HG02938 (cell line): ENCODE data around the gene KRT31.
"Not testable (repeated sequence)": the region's sequence is repeated elsewhere in the genome, so short reads cannot be mapped to it uniquely, and the experiment has no call there.

Source experiments
- ATAC-seq: cut with Tn5 transposase; IDR thresholded peaks from one replicate; pipeline ENCODE4 v1.9.1; 2021; ENCODE audit warnings: mild to moderate bottlenecking, moderate library complexity; ENCODE audit not compliant: unreplicated experiment

The KRT31 gene

DNA sequence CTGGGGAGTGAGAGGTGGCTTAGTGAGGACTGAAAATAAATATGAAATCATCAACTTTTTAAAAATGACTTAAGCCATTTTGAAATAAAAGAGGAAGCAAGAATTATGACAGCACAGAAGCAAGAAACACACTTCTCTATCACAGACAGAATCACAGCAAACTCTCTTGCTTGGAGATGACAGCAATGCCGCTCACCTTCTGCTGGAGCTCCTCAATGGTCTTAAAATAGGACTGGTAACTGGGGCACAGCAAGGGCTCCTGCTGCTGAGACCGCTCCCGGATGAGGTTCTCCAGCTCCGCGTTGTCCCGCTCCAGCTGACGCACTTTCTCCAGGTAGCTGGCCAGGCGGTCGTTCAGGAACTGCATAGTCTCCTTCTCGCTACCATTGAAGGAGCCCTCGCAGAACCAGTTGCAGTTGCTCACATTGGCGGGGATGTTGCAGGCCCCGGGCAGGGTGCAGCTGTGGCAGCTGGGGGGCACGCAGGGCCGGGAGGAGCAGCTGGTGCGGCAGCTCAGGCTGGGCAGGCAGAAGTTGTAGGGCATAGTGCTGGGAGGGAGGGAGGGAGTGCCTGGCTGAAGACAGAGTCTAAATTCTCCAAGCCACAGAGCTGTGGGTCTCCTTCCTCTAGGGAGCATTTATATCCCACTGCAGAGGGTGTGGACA is at the start of gene KRT31:
KRT31 (minus strand) TSS at position 613 of the 665 bp plus-strand sequence; CDS start at position 544, 69 bp downstream.
- no peak for ATAC-seq

DNA sequence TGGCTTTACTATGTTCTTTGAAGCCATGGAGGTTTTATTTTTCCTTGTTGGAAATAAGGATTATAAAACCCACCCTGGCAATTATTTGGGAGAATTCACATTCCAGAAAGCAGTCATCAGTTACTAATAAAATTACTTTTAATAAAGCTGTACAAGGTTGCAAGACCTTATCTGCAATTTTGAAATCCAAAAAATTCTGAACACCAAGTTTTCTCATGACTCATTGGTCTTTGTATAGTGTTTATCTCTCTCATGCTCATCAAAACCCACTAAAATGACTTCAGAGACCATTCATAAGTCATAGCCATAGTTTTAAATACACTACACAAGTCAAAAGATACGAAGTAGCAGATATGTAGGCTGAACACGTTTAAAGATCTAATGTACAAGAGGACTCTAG is 49.4 kb upstream of the KRT31 start:
- ATAC-seq: no peak

DNA sequence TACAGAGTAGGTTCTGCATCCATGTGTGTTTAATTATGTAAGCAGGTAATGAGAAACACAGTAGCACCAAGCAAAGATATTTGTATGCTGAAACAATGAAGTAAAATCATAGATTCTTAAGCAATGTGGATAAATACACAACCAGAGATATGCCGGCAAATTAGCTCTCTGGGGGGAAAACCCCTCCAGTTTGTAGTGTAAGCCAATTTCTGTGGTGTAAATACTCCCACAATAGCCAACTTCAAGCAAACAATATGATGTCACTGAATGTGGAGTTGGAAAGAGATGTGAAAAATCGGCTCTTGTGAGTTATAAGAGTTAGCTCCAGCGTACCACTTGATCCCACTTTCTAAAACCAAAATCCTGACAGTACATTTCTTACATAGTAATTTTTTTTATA is 47.2 kb upstream of the KRT31 start:
- ATAC-seq: no peak

DNA sequence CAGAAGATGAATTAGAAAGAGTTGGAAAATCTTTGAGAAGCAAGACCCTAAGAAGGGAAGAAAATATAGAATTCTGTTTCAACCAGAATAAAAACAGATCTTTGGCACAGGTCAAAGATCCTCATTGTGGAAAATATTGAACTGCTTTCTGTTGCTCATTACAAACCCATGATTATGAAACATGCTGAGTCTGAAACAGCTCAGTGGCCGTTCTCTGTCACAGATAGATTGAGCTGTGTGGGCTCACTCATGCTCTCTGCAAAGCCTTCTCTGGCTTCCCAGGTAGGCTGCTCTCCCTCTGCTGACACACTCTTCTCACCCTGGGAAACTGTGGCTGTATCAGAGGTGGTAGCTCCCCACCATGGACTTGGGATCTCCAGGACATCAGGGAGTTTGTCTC is 46.8 kb upstream of the KRT31 start:
- no peak for ATAC-seq

DNA sequence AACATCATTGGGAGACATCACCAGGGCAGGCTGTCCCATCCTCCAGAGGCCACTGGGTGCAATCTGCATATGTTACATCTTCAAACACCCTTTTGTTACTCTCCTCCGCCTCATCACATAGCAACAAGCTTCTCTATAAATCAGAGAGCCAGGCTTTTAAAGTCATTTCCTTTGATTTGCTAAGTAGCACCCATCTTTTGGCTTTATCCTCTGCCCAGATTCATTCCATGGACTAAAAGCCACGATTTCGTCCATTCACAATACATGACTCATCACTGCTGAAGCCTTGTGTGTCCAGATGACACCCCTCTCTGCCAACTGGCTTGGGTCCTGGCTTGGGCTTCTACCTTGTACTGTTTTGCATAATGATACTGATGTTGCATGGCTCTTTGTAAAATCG is 45.3 kb upstream of the KRT31 start:
- no peak for ATAC-seq

DNA sequence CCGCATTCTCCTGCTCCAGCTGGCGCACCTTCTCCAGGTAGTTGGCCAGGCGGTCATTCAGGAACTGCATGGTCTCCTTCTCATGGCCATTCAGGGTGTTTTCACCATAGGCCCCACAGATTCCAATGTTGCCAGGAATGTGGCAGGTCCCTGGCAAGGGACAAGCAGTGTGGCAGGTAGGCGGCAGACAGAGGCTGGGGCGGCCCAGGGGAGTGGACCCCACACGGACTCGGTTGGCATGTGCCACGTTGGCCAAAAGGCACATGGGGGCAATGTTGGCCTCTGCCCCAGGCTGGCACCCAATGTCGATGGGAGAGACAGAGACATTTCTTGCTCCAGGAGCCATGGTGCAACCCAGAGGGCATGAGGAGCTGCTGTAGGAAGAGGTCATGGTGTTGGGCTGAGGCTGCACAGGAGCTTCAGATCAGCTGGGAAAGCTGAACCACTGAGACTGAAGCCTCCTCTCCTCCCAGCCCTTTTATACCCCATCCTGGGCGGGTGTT is 43.2 kb upstream of the KRT31 start, which contains the start of gene KRT38:
KRT38 (minus strand) TSS at position 453 of the 503 bp plus-strand sequence; CDS start at position 391, 62 bp downstream.
- ATAC-seq: no peak

DNA sequence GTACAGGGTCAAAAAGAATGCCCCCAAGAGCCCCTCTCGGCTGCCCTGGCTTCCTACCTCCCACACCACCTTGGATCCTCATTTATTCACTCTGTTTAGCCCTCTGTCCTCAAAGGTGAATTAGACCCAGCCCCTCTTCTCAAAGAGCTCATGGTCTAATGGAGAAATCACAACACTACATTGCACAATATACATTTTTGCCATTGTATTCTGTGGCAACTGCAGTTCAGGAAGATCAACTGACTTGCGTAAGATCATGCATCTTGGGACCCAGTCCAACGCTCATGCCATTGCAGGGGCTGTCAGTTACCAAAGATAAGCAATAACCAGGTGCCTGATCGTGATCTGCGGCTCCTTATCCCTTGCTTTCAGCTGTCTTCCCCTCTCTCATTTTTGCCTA is 42.0 kb upstream of the KRT31 start:
- ATAC-seq: no peak

DNA sequence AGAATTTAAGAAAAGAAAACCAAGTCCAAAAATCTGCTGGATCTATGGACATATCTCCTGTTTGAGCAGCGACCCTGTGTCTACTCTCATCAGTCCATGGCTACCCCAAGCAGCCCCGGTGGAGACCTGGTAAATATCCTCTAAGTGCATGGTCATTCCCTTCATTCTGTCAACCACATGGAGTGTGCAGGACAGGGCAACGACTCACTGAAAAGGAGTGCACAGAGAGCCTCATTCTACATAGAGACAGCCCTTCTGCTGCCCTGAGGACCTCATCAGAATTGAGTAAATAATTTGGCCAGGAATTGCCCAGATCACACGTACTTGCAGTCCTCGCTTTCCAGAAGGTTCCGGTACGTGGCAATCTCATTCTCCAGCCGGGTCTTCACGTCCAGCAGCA is 40.4 kb upstream of the KRT31 start:
- no peak for ATAC-seq

DNA sequence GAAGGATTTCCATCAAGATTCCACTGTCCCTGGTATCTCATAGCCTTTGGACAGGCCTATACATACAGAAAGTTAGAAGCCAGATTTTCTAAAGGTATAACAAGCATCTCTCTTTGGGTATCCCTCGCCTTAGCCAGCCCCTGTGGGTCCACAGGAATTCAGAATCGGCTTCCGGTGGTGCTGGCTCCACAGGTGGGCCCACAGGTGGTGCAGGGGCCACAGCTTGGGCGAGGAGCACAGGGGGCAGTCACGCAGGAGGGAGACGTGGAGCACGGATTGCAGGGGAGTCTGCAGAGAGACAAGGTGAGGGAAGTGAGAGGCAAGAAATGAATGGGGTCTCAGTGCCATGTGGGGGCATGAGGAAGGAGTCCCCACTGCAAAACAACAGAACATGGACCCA is 39.8 kb upstream of the KRT31 start:
- ATAC-seq: no peak

DNA sequence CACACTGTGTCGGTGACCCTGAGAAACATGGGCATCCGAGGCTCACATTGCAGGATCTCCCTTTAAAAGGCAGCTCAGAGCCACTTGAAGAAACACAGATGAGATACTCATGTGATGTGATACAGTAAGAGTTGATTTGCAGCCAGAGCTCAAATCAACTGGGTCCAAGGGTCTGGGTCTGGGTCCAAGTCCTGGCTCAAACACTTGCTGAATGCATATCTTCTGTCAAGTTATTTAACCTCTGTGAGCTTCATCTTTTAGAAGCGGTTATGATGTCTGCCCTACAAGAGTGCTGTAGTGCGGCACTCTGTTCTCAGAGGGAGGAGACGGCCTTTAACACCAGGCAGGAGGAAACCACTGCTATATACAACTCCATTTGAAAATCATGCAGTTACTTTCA is 37.0 kb upstream of the KRT31 start:
- ATAC-seq: no peak

DNA sequence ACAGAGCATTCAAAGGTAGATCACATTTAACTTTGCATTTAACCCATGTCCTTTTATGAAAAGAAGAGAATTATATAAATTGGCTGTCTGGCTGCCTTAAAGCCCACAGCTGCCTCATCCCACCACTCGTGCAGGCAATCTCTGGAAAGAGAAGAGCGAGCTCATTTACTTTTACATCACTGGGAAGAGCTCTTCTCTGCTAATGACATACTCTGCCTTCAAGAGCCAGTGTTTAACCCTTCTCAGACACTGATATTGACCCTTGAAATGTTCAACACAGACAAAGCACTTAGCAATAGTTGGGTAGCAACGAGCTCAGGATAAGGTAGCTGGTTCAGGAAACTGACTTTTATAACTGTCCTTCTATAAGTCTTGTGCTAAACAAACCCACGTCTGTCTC is 36.6 kb upstream of the KRT31 start:
- ATAC-seq: no peak

DNA sequence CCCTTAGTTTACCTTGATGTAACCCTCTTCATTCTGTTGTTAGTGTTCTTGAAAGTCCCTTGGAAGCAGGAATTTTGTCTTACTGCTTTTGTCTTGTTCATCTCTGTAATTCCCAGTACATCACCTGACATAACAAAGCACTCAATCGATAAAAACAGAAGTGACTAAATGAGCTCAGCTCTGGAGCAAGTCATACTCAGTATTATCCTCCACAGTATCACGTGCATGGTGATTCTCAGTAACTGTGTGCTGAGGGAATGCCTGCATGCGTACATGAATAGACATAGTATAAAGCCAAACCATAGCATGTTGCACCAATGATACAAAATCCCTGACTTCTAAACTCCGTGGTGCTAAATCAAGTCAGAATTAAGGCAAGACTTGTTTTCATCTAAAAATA is 36.2 kb upstream of the KRT31 start:
- no peak for ATAC-seq

DNA sequence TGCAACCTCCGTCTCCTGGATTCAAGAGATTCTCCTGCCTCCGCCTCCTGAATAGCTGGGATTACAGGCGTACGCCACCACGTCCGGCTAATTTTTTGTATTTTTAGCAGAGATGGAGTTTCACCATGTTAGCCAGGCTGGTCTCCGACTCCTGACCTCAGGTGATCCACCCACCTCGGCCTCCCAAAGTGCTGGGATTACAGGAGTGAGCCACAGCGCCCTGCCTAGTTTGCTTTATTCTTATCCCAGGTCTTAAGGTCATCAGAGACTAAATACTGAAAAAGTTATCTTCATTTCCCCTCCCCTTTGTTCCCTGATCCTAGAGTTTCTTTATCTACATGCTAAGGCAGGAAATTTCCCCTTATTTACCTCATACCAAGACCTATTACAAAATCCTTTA is 33.0 kb upstream of the KRT31 start:
- not testable (repeated sequence) for ATAC-seq

DNA sequence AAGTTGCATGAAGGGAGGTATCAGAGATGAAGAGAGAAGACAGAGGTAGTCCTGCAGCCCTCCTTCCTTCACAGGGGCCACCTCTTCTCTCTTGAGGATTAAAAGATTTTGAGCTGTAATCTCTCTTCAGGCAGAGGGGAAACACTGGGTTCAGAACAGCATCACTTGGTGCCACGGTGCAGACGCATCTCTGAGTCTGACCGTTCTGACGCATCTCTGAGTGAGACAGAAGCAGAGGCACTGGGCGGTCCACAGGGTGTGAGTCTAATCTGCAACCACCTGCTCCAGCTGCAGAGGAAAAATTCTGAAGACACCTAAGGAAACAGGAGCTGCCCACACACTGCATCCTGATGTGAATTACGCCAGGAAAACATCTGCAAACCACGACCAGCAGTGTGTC is 32.3 kb upstream of the KRT31 start:
- no peak for ATAC-seq

DNA sequence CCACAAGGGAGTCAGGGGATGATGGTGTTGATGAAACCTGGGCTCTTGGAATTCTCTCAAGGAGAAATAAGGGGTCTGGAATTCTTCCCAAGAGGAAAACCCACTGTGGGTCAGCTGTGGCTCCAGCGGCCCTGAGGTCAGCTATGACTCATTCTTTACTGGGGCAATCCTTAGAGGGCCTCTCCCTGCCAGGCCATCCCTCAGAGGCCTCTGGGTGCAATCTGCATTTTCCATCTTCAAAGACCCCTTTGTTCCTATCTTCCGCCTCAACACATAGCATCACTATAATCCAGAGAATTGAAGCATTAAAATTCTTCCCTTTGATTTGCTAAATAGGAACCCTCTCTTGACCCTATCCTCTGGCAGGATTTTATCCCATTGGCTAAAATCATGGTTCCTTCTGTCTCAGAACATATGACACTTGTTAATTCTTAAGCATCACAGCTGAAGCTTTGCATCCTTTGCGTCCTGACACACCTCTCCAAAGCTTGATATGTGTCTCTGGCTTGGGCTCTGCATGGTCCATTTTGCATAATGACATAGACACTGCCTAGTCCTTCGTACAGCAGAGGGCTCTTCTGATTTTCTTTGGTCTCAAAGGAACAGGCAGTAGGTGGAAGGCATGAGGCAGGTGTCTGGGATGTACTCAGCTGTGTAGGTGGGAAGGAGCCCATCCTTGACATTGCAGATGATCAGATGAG is 31.3 kb upstream of the KRT31 start:
- no peak for ATAC-seq

DNA sequence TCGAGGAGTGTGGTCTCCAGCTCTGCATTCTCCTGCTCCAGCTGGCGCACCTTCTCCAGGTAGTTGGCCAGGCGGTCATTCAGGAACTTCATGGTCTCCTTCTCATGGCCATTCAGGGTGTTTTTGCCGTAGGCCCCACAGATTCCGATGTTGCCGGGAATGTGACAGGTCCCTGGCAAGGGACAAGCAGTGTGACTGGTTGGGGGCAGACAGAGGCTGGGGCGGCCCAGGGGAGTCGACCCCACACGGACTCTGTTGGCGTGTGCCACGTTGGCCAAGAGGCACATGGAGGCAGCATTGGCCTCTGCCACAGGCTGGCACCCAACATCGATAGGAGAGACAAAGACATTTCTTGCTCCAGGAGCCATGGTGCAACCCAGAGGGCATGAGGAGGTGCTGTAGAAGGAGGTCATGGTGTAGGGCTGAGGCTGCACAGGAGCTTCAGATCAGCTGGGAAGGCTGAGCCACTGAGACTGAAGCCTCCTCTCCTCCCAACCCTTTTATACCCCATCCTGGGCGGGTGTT is 26.8 kb upstream of the KRT31 start, which contains the start of gene KRT37:
KRT37 (minus strand) TSS at position 475 of the 525 bp plus-strand sequence; CDS start at position 413, 62 bp downstream.
- ATAC-seq: no peak

DNA sequence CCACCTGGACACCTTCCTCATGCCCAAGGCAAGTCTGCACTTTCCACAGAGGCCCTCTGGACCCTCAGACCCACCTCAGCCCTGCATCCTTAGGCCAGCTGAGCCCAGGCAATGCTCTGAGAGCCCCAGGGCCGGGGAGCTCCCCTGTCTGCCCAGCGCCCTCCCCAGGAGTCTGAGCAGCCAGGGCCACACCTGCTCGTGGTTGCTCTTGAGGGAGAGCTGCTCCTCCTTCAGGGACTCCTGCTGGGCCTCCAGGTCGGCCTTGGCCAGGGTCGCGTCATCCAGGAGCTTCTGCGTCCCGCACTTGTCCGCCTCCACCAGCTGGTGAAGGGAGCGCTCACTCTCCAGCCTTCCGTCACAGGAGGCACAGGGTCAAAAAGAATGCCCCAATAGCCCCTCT is 25.2 kb upstream of the KRT31 start:
- not testable (repeated sequence) for ATAC-seq

DNA sequence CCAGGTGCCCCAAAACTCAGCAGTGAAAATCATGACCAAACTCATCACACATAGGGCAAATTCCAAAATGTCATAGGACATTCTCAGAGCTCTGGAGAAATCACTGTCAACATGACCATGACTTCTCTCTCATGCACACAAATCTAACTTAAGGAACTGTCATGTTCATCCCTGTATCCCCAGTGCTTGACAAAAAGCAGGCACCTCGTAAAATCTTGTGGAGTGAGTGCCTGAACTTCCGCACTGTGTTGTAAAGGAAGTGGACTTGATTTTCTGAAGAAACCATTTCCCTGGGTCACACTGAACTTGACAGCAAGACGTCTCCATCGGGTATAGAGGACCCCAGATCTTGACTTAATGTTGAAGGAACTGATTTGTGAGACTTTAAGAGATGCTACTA is 24.2 kb upstream of the KRT31 start:
- ATAC-seq: no peak

DNA sequence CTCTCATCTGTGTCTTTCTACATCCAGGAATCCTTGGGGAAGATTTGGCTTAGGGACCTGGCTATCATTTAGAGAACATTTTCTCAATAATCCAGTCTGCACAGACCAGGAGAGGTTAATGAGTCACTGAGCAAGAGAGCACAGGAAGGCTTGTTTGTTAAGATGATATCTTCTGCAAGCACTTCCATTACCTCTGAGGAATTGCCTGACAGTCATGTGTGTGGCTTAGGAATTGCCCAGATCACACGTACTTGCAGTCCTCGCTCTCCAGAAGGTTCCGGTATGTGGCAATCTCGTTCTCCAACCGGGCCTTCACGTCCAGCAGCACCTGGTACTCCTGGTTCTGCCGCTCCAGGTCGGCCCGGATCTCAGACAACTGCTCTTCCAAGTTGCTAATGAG is 23.7 kb upstream of the KRT31 start:
- no peak for ATAC-seq

DNA sequence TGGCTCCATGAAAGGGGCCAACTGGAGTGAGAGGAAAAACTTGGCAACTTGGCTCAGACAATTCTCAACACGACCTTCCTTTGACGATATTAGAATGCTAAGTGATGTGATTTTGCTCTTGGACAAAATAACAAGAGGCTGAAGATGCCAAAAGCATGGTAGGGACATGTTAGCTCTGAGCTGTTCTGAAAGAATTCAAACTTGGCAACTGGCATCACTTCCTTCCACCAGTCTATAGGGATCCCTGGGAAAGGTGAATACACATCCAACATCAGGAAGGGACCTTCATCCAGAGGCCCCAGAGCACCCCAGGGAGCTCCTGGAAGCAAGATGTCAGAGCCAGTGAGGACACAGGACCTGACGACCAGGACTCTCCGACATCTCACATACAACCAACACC is 22.7 kb upstream of the KRT31 start:
- no peak for ATAC-seq

DNA sequence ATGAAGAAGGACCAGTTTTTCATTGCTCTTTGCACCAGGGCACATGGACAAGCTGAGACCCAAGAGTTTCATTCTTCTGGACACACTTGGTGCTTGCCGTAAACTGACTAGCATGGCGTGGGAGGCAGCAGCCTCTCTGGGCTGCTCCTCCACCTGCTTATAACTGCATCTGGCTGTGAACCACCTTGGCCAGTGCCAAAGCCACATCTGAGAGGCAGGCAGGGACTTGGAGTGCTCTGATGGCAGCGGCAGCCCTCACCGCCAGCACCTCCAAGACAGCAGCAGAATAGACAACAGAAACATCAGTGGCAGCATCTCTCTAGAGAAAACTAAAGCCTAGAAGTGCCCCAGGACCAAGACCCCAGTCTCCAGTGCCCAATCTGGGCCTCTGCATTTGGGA is 22.3 kb upstream of the KRT31 start:
- no peak for ATAC-seq
